ENCODE results near the gene TMEM158.

The TMEM158 gene

GRCh38 chr3:45226206-45226915 is at the start of gene TMEM158:
TMEM158 (minus strand) TSS chr3:45226287; CDS start chr3:45226027, 260 bp downstream.
- DNase-seq = peak; percentile 82

GRCh38 chr3:45275006-45275704 is 49.1 kb upstream of the TMEM158 start:
- DNase-seq = no peak

GRCh38 chr3:45273681-45274515 is 47.8 kb upstream of the TMEM158 start:
- DNase-seq = no peak

- DNase-seq = no peak
Observed at GRCh38 chr3:45272828-45273470, 46.9 kb upstream of the TMEM158 start.

GRCh38 chr3:45272032-45272810 is 46.1 kb upstream of the TMEM158 start:
- no peak for DNase-seq

GRCh38 chr3:45269952-45270351 is 43.9 kb upstream of the TMEM158 start:
- DNase-seq = no peak

- no peak for DNase-seq
Observed at GRCh38 chr3:45267097-45267496, 41.0 kb upstream of the TMEM158 start.

- DNase-seq = no peak
Observed at GRCh38 chr3:45261333-45262110, 35.4 kb upstream of the TMEM158 start.

GRCh38 chr3:45259133-45259532 is 33.0 kb upstream of the TMEM158 start:
- DNase-seq = no peak

GRCh38 chr3:45258317-45258716 is 32.2 kb upstream of the TMEM158 start:
- DNase-seq = no peak

- DNase-seq = no peak
Observed at GRCh38 chr3:45253316-45253715, 27.2 kb upstream of the TMEM158 start.

- DNase-seq = no peak
Observed at GRCh38 chr3:45252826-45253225, 26.7 kb upstream of the TMEM158 start.

- no peak for DNase-seq
Observed at GRCh38 chr3:45249391-45249790, 23.3 kb upstream of the TMEM158 start.

- DNase-seq = no peak
Observed at GRCh38 chr3:45246241-45246640, 20.2 kb upstream of the TMEM158 start.

- no peak for DNase-seq
Observed at GRCh38 chr3:45244356-45244755, 18.3 kb upstream of the TMEM158 start.

- DNase-seq = no peak
Observed at GRCh38 chr3:45241206-45241605, 15.1 kb upstream of the TMEM158 start.

- no peak for DNase-seq
Observed at GRCh38 chr3:45240292-45240691, 14.2 kb upstream of the TMEM158 start.

GRCh38 chr3:45239254-45239653 is 13.2 kb upstream of the TMEM158 start:
- DNase-seq = no peak

GRCh38 chr3:45236964-45237363 is 10.9 kb upstream of the TMEM158 start:
- no peak for DNase-seq

- DNase-seq = no peak
Observed at GRCh38 chr3:45235409-45235808, 9.3 kb upstream of the TMEM158 start.

GRCh38 chr3:45234250-45234649 is 8.2 kb upstream of the TMEM158 start:
- DNase-seq = no peak
